HepG2 (cell line): ENCODE results near the gene NUP133. TPM values are rescaled to one million over a fixed set of nuclear protein-coding genes. Genes with fewer than 3 reads are reported as not detected.
"Not testable (repeated sequence)": the region's sequence is repeated elsewhere in the genome, so short reads cannot be mapped to it uniquely, and the experiment has no call there.

Experiments
- ATAC-seq: fragments of 200-7000 bp; cut with Tn5 transposase; 3 replicates; pipeline ENCODE4 v1.9.1; 2020; ENCODE audit warnings: mild to moderate bottlenecking, moderate library complexity
- BruUV-seq: library from RNA; stranded (reverse); fragments of 400-500 nt; replicated peaks from 2 replicates; lab custom pipeline; 2021; lab: Mats Ljungman, UMichigan
- CTCF ChIA-PET: fragments of 300-600 bp; formaldehyde crosslinking; extraction: SDS; loops from one replicate; lab custom pipeline; 2021; ENCODE audit warnings: low total read pairs, inconsistent platforms, low intra/inter-chr PET ratio; lab: Yijun Ruan, JAX
- POLR2A ChIA-PET: fragments of 350-600 bp; sonication (Branson Sonifier 250); formaldehyde crosslinking; loops from one replicate; lab custom pipeline; 2020; ENCODE audit warnings: antibody characterized with exemption, inconsistent platforms; lab: Yijun Ruan, JAX
- DNase-seq: peaks from one replicate; pipeline ENCODE4 v3.0.0-alpha.2; 2015; ENCODE audit warnings: low spot score
- FAIRE-seq: peaks from 3 replicates; lab custom pipeline; 2011; peaks lifted over from hg19 to GRCh38; lab: Jason Lieb, UNC
- H2AFZ ChIP-seq: one replicate; pipeline ENCODE4 v1.6.1; 2011; ENCODE audit warnings: low read length, inconsistent platforms
- H3K27ac ChIP-seq: fragments of 300-600 bp; 3 replicates; pipeline ENCODE4 v1.8.0; 2011; ENCODE audit warnings: mixed run types, mild to moderate bottlenecking, mixed read lengths, low read length, inconsistent platforms; ENCODE audit not compliant: insufficient read depth; ENCODE audit errors: extremely low read length
- H3K27me3 ChIP-seq, 2 experiments: fragments of 200-600 bp in 1 of 2; 2 replicates in 1 of 2; 3 replicates in 1 of 2; pipeline versions ENCODE4 v1.6.0 to v1.8.0; 2011; ENCODE audit warnings: low read length in 2 of 2, mild to moderate bottlenecking in 2 of 2, moderate library complexity in 2 of 2, inconsistent platforms in 1 of 2; ENCODE audit not compliant: insufficient read depth in 2 of 2, control insufficient read depth in 1 of 2
- H3K36me3 ChIP-seq, 2 experiments: fragments of 200-600 bp in 1 of 2; replicated peaks in 1 of 2; 2 replicates in 1 of 2; 3 replicates in 1 of 2; pipeline versions ENCODE4 v1.5.1 to v1.8.0; 2011; ENCODE audit warnings: low read length in 2 of 2, inconsistent platforms in 1 of 2; ENCODE audit not compliant: insufficient read depth in 2 of 2, control insufficient read depth in 1 of 2
- H3K4me1 ChIP-seq: 2 replicates; pipeline ENCODE4 v1.5.1; 2012; ENCODE audit warnings: low read length, inconsistent platforms; ENCODE audit not compliant: insufficient read depth
- H3K4me2 ChIP-seq: 2 replicates; pipeline ENCODE4 v1.6.0; 2011; ENCODE audit warnings: low read depth, low read length, inconsistent platforms
- H3K4me3 ChIP-seq, 3 experiments: fragments of 200-600 bp in 1 of 3; sonication (generic), shearing (Covaris generic) in 1 of 3; replicated peaks in 1 of 3; 2 replicates each; pipeline ENCODE4 v1.5.1; 2011 to 2016; ENCODE audit warnings: low read length in 3 of 3, inconsistent platforms in 2 of 3, low read depth in 2 of 3, mild to moderate bottlenecking in 2 of 3, control low read depth in 1 of 3, mixed read lengths in 1 of 3; ENCODE audit not compliant: insufficient read depth in 1 of 3
- H3K79me2 ChIP-seq: one replicate; pipeline ENCODE4 v1.6.1; 2011; ENCODE audit warnings: low read length, inconsistent platforms; ENCODE audit not compliant: insufficient read depth
- H3K9ac ChIP-seq: 2 replicates; pipeline ENCODE4 v1.6.0; 2011; ENCODE audit warnings: mild to moderate bottlenecking, low read depth, low read length, inconsistent platforms; ENCODE audit not compliant: insufficient read depth
- H3K9me3 ChIP-seq: 2 replicates; pipeline ENCODE4 v1.5.1; 2012; ENCODE audit warnings: mild to moderate bottlenecking, low read length
- H4K20me1 ChIP-seq: 2 replicates; pipeline ENCODE4 v1.6.0; 2011; ENCODE audit warnings: inconsistent platforms, mild to moderate bottlenecking, low read length, moderate library complexity; ENCODE audit not compliant: insufficient read depth
- AGO1 ChIP-seq: fragments of 200-400 bp; formaldehyde crosslinking; IDR thresholded peaks from 2 replicates; pipeline ENCODE4 v1.6.1; 2017; ENCODE audit warnings: mild to moderate bottlenecking, low read depth, low read length, moderate library complexity; ENCODE audit not compliant: poor library complexity, severe bottlenecking
- AGO2 ChIP-seq: fragments of 200-400 bp; formaldehyde crosslinking; optimal IDR thresholded peaks from 2 replicates; pipeline ENCODE3; 2017; ENCODE audit warnings: mild to moderate bottlenecking, low read depth, low read length, moderate library complexity
- ATF3 ChIP-seq: sonication (generic); formaldehyde crosslinking; IDR thresholded peaks from 2 replicates; pipeline ENCODE4 v1.4.0; 2020; ENCODE audit warnings: missing genetic modification reagents
- FIP1L1 ChIP-seq: fragments of 200-400 bp; formaldehyde crosslinking; IDR thresholded peaks from 2 replicates; pipeline ENCODE4 v1.6.1; 2018; ENCODE audit warnings: low read depth, mild to moderate bottlenecking, low read length, moderate library complexity, borderline replicate concordance; ENCODE audit not compliant: insufficient read depth
- GABPA ChIP-seq, 2 experiments: IDR thresholded peaks; 2 replicates each; pipeline ENCODE4 v1.6.1; 2011 to 2016; ENCODE audit warnings: low read depth in 2 of 2, low read length in 1 of 2, missing biosample characterization in 1 of 2, missing genetic modification characterization in 1 of 2
- KLF12 ChIP-seq: sonication (generic); formaldehyde crosslinking; IDR thresholded peaks from 2 replicates; pipeline ENCODE4 v1.4.0; 2020; ENCODE audit warnings: missing genetic modification reagents, borderline replicate concordance
- NKX3-1 ChIP-seq: sonication (generic); formaldehyde crosslinking; IDR thresholded peaks from 2 replicates; pipeline ENCODE4 v1.5.0; 2020; ENCODE audit warnings: missing genetic modification reagents
- SIN3B ChIP-seq: fragments of 150-350 bp; IDR thresholded peaks from 2 replicates; pipeline ENCODE4 v1.6.1; 2014; ENCODE audit warnings: low read length
- SMAD1 ChIP-seq: sonication (generic); formaldehyde crosslinking; IDR thresholded peaks from 2 replicates; pipeline ENCODE4 v1.4.0; 2020; ENCODE audit warnings: missing genetic modification reagents, low read depth, mild to moderate bottlenecking, borderline replicate concordance
- ZBTB34 ChIP-seq: sonication (generic); formaldehyde crosslinking; IDR thresholded peaks from 2 replicates; pipeline ENCODE4 v1.8.0; 2022; ENCODE audit warnings: mild to moderate bottlenecking, missing genetic modification reagents
- ZNF138 ChIP-seq: sonication (generic); formaldehyde crosslinking; IDR thresholded peaks from 2 replicates; pipeline ENCODE4 v1.5.0; 2020; ENCODE audit warnings: mild to moderate bottlenecking, low read depth, missing genetic modification reagents
- ZNF354B ChIP-seq: sonication (generic); formaldehyde crosslinking; IDR thresholded peaks from 2 replicates; pipeline ENCODE4 v1.8.0; 2022; ENCODE audit warnings: mild to moderate bottlenecking, missing genetic modification reagents
- ZNF580 ChIP-seq: IDR thresholded peaks from 2 replicates; pipeline ENCODE4 v1.6.1; 2016; ENCODE audit warnings: low read depth, borderline replicate concordance
- ZNF773 ChIP-seq: sonication (generic); formaldehyde crosslinking; IDR thresholded peaks from 2 replicates; pipeline ENCODE4 v1.4.0; 2020; ENCODE audit warnings: missing genetic modification reagents, borderline replicate concordance
- WGBS: methylation state at CpG from one replicate; pipeline ENCODE4 v1.1.6; 2017; ENCODE audit warnings: low lambda C conversion rate; 5-methylcytosine and 5-hydroxymethylcytosine counted together
- in situ Hi-C: cut with HindIII; loops from 2 replicates; pipeline ENCODE4 v1.10.0; 2017; ENCODE audit warnings: low pct_unique_long_range_greater_than_20kb; ENCODE audit not compliant: extremely low pct_ligation_motif_present
- intact Hi-C: fragments of 100-400 bp; cut with micrococcal nuclease; formaldehyde crosslinking; loops from one replicate; pipeline ENCODE4 v1.10.0; 2022; ENCODE audit not compliant: unreplicated experiment
- polyA plus RNA-seq, 8 experiments: library from polyadenylated mRNA; depleted of rRNA in 3 of 8; stranded (reverse) in 7 of 8; unstranded in 1 of 8; fragments of >200 nt; fragmentation: Illumina TruSeq in 4 of 8; extraction: Trizol in 4 of 8; gene quantifications; 2 replicates each; pipeline versions ENCODE4 v1.2.1 to v1.2.3, GENCODE V29; 2011 to 2016; ENCODE audit warnings: low read depth in 4 of 8, missing spikeins in 1 of 8, mixed read lengths in 1 of 8; ENCODE audit not compliant: insufficient read depth in 1 of 8
- total RNA-seq, 5 experiments: library from RNA; depleted of rRNA; stranded (reverse); fragments of >200 nt; fragmentation: Illumina TruSeq; extraction: Trizol; gene quantifications; 2 replicates each; pipeline ENCODE4 v1.2.3, GENCODE V29; 2016; ENCODE audit warnings: low read depth in 1 of 5
- TF ChIP-seq, protein P1 (sequence below): sonication (generic); formaldehyde crosslinking; IDR thresholded peaks from 2 replicates; pipeline ENCODE4 v1.5.1; 2020; ENCODE audit warnings: mild to moderate bottlenecking, missing genetic modification reagents, moderate library complexity

The NUP133 gene
- total and polyA plus RNA-seq, 2 of the 13 experiments (the other 11 are each of a cell fraction or from before 2014, with no cell fraction given), result 17.7 to 45.6 TPM

DNA sequence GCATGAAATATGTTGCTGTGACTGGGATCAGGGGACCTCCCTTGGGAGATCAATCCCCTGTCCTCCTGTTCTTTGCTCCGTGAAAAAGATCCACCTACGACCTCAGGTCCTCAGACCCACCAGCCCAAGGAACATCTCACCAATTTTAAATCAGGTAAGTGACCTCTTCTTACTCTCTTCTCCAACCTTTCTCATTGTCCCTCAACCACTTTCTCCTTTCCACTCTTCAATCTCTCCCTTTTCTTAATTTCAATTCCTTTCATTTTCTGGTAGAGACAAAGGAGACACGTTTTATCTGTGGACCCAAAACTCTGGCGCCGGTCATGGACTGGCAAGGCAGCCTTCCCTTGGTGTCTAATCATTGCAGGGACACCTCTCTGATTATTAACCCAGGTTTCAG is 95.3 kb downstream of the NUP133 start:
- CTCF ChIA-PET, H2AFZ ChIP-seq, POLR2A ChIA-PET, H3K27ac ChIP-seq, in situ Hi-C loops, H3K4me3 ChIP-seq, BruUV-seq, H3K9me3 ChIP-seq, H3K4me2 ChIP-seq, H3K79me2 ChIP-seq, H3K36me3 ChIP-seq, DNase-seq, H3K27me3 ChIP-seq, H3K9ac ChIP-seq, FAIRE-seq, intact Hi-C loops, ATAC-seq, H4K20me1 ChIP-seq: not testable (repeated sequence)
- H3K4me1 ChIP-seq, result peaks cover 43% of the 10 kb centered on the region
- WGBS, result 47% methylated on average over 5 of the region's 5 CpGs

DNA sequence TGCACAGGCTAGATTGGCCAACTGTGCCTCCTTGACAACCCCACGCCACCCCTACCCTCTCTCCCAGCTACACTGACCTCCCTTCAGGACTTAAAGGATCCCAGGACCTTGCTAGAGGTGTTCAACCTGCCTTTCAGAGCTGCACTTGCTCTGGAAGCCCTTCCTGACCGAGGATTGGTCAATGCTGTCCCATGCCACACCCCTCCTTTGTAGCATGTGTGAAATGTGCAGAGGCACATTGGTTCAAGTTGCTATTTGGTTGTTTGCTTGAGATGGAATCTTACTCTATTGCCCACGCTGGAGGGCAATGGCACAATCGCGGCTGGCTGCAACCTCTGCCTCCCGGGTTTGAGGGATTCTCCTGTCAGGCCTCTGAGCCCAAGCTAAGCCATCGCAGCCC is 96.1 kb downstream of the NUP133 start:
- ChIA-PET POLR2A (no interaction called here), CTCF (no interaction called here)
- FAIRE-seq (peak; percentile 39), DNase-seq (no peak), ATAC-seq (no peak)
- no peak overlapping the region for H3K9ac ChIP-seq
- H3K27me3 ChIP-seq, result peaks cover 2 to 8% of the 10 kb centered on the region in 2 experiments; a peak in 3 of 5 replicates
- H3K4me1 ChIP-seq, result peaks cover 50% of the 10 kb centered on the region
- no peaks in the 10 kb centered on the region for H3K9me3 ChIP-seq
- TF ChIP-seq SIN3B (no peak), AGO2 (no peak), SMAD1 (CRISPR knock-in tag) (no peak), NKX3-1 (CRISPR knock-in tag) (no peak), ZBTB34 (no peak), ZNF138 (CRISPR knock-in tag) (no peak), ZNF580 (CRISPR knock-in tag) (no peak), KLF12 (no peak), GABPA (IDR thresholded peaks at IDR 0.05; ENCODE audit: low read depth, low read length) (no peak), GABPA (CRISPR knock-in tag; IDR thresholded peaks at IDR 0.05; ENCODE audit: low read depth) (no peak), ATF3 (CRISPR knock-in tag) (no peak), FIP1L1 (no peak), AGO1 (no peak), ZNF354B (CRISPR knock-in tag) (no peak), ZNF773 (CRISPR knock-in tag) (no peak)
- TF ChIP-seq, protein P1, sequence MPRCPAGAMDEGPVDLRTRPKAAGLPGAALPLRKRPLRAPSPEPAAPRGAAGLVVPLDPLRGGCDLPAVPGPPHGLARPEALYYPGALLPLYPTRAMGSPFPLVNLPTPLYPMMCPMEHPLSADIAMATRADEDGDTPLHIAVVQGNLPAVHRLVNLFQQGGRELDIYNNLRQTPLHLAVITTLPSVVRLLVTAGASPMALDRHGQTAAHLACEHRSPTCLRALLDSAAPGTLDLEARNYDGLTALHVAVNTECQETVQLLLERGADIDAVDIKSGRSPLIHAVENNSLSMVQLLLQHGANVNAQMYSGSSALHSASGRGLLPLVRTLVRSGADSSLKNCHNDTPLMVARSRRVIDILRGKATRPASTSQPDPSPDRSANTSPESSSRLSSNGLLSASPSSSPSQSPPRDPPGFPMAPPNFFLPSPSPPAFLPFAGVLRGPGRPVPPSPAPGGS (CRISPR knock-in tag), result no peak
- no TSS peak for BruUV-seq
- no peak overlapping the region for H2AFZ ChIP-seq
- H3K79me2 ChIP-seq, result no peaks in the 10 kb centered on the region
- WGBS, result 22% methylated on average over 3 of the region's 7 CpGs
- no peaks in the 10 kb centered on the region for H4K20me1 ChIP-seq
- in situ Hi-C loops (no loop called here), intact Hi-C loops (no loop called here)
- no peaks in the 10 kb centered on the region for H3K36me3 ChIP-seq
- no peak overlapping the region for H3K27ac ChIP-seq
- no peak overlapping the region; the same call in 1 of the 2 replicates for H3K4me2 ChIP-seq
- no peak overlapping the region for H3K4me3 ChIP-seq
